Sigmoid colon (tissue), 4 donors: ENCODE data around the gene CDKAL1.

Experiments
- EP300 ChIP-seq, 4 donors: sonication (generic); formaldehyde crosslinking; IDR thresholded peaks; one replicate each; pipeline ENCODE4 v1.6.1; 2017; ENCODE audit warnings: antibody characterized with exemption in 4 of 4
- POLR2A ChIP-seq, 2 donors: fragments of 450-650 bp; IDR thresholded peaks; one replicate each; pipeline ENCODE4 v1.6.1; 2016; ENCODE audit warnings: antibody characterized with exemption in 2 of 2, mild to moderate bottlenecking in 2 of 2, moderate library complexity in 2 of 2
- POLR2AphosphoS5 ChIP-seq, 4 donors: sonication (generic); formaldehyde crosslinking; IDR thresholded peaks; one replicate each; pipeline ENCODE4 v1.6.1; 2017; ENCODE audit warnings: antibody characterized with exemption in 4 of 4
- TF ChIP-seq, protein P1 (sequence below), 4 experiments: fragments of 450-650 bp in 3 of 4; fragments of 200-600 bp in 1 of 4; IDR thresholded peaks; one replicate each; pipeline ENCODE4 v1.5.1; 2016 to 2019; ENCODE audit warnings: antibody characterized with exemption in 4 of 4, mild to moderate bottlenecking in 3 of 4, moderate library complexity in 2 of 4

- TF ChIP-seq POLR2A (IDR thresholded peaks at IDR 0.05), result no peak
- TF ChIP-seq, protein P1, sequence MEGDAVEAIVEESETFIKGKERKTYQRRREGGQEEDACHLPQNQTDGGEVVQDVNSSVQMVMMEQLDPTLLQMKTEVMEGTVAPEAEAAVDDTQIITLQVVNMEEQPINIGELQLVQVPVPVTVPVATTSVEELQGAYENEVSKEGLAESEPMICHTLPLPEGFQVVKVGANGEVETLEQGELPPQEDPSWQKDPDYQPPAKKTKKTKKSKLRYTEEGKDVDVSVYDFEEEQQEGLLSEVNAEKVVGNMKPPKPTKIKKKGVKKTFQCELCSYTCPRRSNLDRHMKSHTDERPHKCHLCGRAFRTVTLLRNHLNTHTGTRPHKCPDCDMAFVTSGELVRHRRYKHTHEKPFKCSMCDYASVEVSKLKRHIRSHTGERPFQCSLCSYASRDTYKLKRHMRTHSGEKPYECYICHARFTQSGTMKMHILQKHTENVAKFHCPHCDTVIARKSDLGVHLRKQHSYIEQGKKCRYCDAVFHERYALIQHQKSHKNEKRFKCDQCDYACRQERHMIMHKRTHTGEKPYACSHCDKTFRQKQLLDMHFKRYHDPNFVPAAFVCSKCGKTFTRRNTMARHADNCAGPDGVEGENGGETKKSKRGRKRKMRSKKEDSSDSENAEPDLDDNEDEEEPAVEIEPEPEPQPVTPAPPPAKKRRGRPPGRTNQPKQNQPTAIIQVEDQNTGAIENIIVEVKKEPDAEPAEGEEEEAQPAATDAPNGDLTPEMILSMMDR (IDR thresholded peaks at IDR 0.05), result no peak
- TF ChIP-seq EP300 (IDR thresholded peaks at IDR 0.05), result no peak
- no peak for TF ChIP-seq POLR2AphosphoS5 (IDR thresholded peaks at IDR 0.05)
Measured at GRCh38 chr6:21115111-21115510, 580.9 kb downstream of the CDKAL1 start.
